ENCODE data around the gene DSG1.
"Not testable (repeated sequence)": the region's sequence is repeated elsewhere in the genome, so short reads cannot be mapped to it uniquely, and the experiment has no call there.

DSG1 gene

GRCh38 chr18:31317860-31318259 lies at the start of gene DSG1:
DSG1 (plus strand) TSS chr18:31318160; CDS start chr18:31318301, 141 bp downstream.
- no peak for DNase-seq

- DNase-seq = no peak
These were observed 49.0 kb upstream of the DSG1 start for GRCh38 chr18:31268985-31269406.

- DNase-seq = no peak
These were observed 48.4 kb upstream of the DSG1 start for GRCh38 chr18:31269566-31269965.

GRCh38 chr18:31270578-31270977 lies 47.4 kb upstream of the DSG1 start:
- DNase-seq = no peak

- DNase-seq = no peak
These were observed 44.0 kb upstream of the DSG1 start for GRCh38 chr18:31273812-31274527.

GRCh38 chr18:31274931-31275330 lies 43.0 kb upstream of the DSG1 start:
- no peak for DNase-seq

- no peak for DNase-seq
These were observed 42.1 kb upstream of the DSG1 start for GRCh38 chr18:31275722-31276463.

- no peak for DNase-seq
These were observed 39.3 kb upstream of the DSG1 start for GRCh38 chr18:31278609-31279071.

- DNase-seq = no peak
These were observed 37.5 kb upstream of the DSG1 start for GRCh38 chr18:31280502-31280901.

- DNase-seq = no peak
These were observed 36.5 kb upstream of the DSG1 start for GRCh38 chr18:31281437-31281836.

GRCh38 chr18:31289446-31289845 lies 28.5 kb upstream of the DSG1 start:
- not testable (repeated sequence) for DNase-seq

GRCh38 chr18:31291688-31292087 lies 26.3 kb upstream of the DSG1 start:
- no peak for DNase-seq

- no peak for DNase-seq
These were observed 23.7 kb upstream of the DSG1 start for GRCh38 chr18:31294199-31294747.

GRCh38 chr18:31297248-31297647 lies 20.7 kb upstream of the DSG1 start:
- DNase-seq = no peak

GRCh38 chr18:31301201-31301655 lies 16.7 kb upstream of the DSG1 start:
- DNase-seq = no peak

- DNase-seq = no peak
These were observed 15.0 kb upstream of the DSG1 start for GRCh38 chr18:31302991-31303390.

GRCh38 chr18:31303771-31304170 lies 14.2 kb upstream of the DSG1 start:
- DNase-seq = no peak

GRCh38 chr18:31309115-31309514 lies 8.8 kb upstream of the DSG1 start:
- no peak for DNase-seq

GRCh38 chr18:31316974-31317373 lies 986 bp upstream of the DSG1 start:
- no peak for DNase-seq

GRCh38 chr18:31321719-31322118 lies 3.8 kb downstream of the DSG1 start:
- no peak for DNase-seq

- DNase-seq = no peak
These were observed 7.1 kb downstream of the DSG1 start for GRCh38 chr18:31325051-31325450.

GRCh38 chr18:31329787-31330438 lies 12.0 kb downstream of the DSG1 start:
- DNase-seq = no peak

- no peak for DNase-seq
These were observed 25.5 kb downstream of the DSG1 start for GRCh38 chr18:31343454-31343853.
